HG02763 (cell line): Measurements from ENCODE around the gene PNMA6E.

Source experiments
- ATAC-seq: cut with Tn5 transposase; IDR thresholded peaks from one replicate; pipeline ENCODE4 v1.9.1; 2021; ENCODE audit warnings: mild to moderate bottlenecking, moderate library complexity; ENCODE audit not compliant: unreplicated experiment

The PNMA6E gene

GRCh38 chrX:153401133-153401764, at the start of gene PNMA6E:
Gene PNMA6E (minus strand): TSS chrX:153401350. CDS start chrX:153398849, 2,501 bp downstream.
- no peak for ATAC-seq

GRCh38 chrX:153450949-153451277, 49.8 kb upstream of the PNMA6E start:
- ATAC-seq: no peak

- ATAC-seq: no peak
Measured at GRCh38 chrX:153450114-153450948, 49.2 kb upstream of the PNMA6E start.

- ATAC-seq: no peak
Measured at GRCh38 chrX:153449368-153450113, 48.4 kb upstream of the PNMA6E start.

- no peak for ATAC-seq
Measured at GRCh38 chrX:153448556-153449367, 47.6 kb upstream of the PNMA6E start.

DNA sequence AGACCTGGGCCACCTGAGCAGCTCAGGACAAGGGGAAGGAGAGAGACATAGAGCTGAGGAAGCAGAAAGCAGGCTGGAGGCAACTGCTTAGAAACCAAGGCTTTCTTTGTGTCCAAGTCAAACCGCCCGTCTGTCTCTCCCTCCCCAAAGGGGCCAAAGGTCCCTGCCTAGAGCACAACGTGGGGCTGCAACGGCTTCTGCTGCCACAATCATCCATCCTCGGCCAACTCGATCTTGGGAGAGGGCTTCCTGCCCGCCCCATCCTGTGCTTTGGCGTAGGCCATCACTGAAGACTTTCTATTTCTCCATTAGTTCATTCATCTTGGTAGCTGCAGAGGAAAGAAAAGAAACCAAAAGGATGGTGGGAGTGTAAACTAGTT, 46.4 kb upstream of the PNMA6E start:
- no peak for ATAC-seq

GRCh38 chrX:153446950-153447580, 45.9 kb upstream of the PNMA6E start:
- no peak for ATAC-seq

- ATAC-seq: no peak
Measured at GRCh38 chrX:153446636-153446936, 45.4 kb upstream of the PNMA6E start.

DNA sequence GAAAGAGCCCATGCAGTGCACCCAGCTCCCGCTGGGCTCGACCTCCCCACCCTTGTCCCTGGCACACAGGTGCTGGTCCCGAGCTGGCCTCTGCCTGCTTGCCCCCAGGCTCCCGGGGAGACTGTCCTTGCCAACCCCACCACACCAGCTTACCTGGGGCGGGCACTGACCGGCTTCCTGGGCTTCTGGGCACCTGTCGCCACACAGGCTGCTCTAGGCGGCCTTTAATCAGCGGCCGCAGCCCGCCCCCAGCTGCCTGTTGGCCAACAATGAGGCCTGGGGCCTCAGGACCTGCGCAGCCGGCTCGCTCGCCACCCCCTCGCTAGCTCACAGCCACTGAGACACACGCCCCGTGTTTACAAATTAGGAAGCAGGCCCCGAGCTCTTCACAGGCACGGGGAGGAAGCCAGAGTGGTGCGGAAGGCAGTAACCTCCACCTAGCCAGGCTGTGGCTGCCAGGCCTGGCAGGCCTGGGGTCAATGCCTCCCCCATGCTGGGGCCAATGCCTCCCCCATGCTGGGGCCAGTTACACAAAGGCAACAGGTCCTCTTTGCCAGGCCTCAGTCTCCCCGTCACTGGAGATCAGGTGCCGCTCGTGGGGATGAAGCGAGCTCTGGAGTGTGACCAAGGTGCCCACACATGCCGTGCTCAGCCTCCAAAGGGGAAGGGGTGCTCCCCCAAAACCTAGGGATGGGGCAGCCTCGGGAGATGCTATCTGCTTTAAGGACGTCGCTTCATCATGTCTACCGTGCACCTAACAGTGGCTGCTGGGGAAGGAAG, 44.9 kb upstream of the PNMA6E start, which contains the start of gene TREX2:
TREX2 (minus strand) TSS at position 201 of the 780 bp plus-strand sequence. CDS start 626 bp downstream, outside the sequence.
- no peak for ATAC-seq

GRCh38 chrX:153445106-153445855, 44.1 kb upstream of the PNMA6E start:
- ATAC-seq: no peak

GRCh38 chrX:153444333-153445011, 43.3 kb upstream of the PNMA6E start:
- ATAC-seq: no peak

DNA sequence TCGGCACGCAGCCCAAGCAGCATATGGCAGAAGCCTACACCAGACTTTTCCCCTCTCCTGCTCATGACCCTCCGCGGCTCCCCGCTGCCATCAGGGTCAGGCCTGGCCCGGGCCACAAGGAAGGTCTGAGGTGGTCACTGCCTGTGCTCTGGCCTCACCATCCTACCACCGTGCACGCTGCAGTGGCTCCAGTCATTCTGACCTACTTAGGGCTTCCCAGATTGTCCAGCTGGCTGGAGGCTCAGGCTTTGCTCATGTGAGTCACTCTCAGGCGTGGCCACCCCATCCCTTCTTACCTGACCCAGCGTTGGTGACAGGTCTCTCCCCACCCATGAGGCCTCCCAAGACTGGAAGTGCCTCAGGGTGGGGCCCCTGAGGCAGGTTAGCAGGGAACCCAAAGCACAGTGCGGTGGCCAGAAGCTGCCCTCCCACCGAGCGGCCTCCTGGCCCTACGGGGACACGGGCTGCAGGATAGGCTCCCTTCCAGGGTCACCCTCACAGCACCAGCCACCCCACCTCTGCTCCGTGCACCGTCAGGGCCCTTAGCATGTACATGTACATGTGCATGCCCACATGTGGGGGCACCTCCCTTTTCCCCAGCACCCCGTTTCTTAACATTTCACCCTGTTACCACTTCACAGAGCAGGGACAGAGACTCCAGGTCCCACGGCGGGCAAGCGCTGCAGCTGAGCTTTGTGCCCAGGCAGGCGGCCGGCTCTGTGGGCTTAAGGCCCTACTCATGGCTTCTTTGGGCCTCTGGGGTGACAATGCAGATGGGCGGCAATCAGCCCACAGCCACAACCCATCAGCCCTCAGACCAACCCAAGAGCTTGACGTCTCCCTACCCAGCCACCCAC, 42.6 kb upstream of the PNMA6E start:
- ATAC-seq: no peak

GRCh38 chrX:153442463-153442862, 41.3 kb upstream of the PNMA6E start:
- ATAC-seq: no peak

- no peak for ATAC-seq
Measured at GRCh38 chrX:153441981-153442380, 40.8 kb upstream of the PNMA6E start.

- ATAC-seq: no peak
Measured at GRCh38 chrX:153441296-153441695, 40.1 kb upstream of the PNMA6E start.

DNA sequence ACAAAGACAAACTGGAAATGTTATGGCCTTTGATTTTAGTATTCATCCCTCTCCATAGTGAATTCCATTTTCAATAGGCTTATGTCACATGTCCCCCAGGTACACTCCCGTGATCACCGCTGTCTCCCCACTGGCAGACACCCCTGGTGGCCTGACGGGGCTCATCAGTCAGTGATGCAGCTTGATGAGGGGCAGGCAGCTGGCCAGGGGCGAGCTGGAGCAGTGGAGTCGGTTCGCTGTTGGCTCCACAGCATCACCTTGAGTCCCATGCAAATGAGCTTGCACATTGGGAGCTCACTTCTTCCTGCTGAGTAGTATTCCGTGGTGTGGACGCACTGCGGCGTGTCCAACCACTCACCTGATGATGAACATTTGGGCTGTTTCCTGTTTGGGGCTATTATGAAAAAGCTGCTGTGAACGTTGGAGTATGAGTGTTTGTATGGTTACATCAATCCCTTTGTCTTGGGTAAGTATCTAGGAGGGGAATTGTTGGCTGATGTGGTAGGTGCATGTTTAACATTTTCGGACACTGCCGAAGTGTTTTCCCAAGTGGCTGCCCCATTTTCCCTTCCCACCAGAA, 39.5 kb upstream of the PNMA6E start:
- no peak for ATAC-seq

DNA sequence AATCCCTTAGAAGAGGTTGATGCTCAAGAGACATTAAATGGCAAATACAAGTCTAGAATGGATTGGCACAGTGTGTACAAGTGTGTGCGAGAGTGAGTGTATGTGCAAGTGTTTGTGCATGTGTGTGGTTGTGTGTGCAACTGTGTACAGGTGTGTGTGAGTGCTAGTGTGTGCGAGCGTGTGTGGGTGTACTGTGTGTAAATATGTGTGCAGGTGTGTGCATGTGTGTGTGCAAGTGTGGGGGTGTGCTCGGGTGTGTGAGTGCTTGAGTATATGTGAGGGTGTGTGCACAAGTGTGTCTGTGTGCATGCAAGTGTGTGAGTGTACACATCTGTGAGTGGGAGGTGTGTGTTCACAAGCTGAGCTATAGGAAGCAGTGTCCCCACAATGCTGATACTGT, 38.8 kb upstream of the PNMA6E start:
- no peak for ATAC-seq
